Lung (tissue), 16 donors: ENCODE data around the gene P2RX5. TPM values are rescaled to one million over a fixed set of nuclear protein-coding genes. Genes with fewer than 3 reads are reported as not detected.

ENCODE experiments used
- ATAC-seq: fragments of 200-7000 bp; cut with Tn5 transposase; one replicate; pipeline ENCODE4 v1.9.1; 2020; ENCODE audit warnings: moderate number of reproducible peaks; ENCODE audit not compliant: insufficient read depth, low FRiP score
- DNase-seq, 3 donors: peaks; one replicate each; pipeline ENCODE4 v3.0.0-alpha.2; 2013 to 2017
- H3K27ac ChIP-seq, 2 donors: one replicate each; pipeline ENCODE4 v1.5.1; 2013; ENCODE audit warnings: mild to moderate bottlenecking in 2 of 2, moderate library complexity in 2 of 2, control low read depth in 1 of 2, inconsistent platforms in 1 of 2, low read depth in 1 of 2, low read length in 1 of 2
- H3K27me3 ChIP-seq, 3 donors: one replicate each; pipeline ENCODE4 v1.5.1; 2013; ENCODE audit warnings: low read length in 2 of 3; ENCODE audit not compliant: control insufficient read depth in 3 of 3, insufficient read depth in 3 of 3
- H3K36me3 ChIP-seq, 4 donors: one replicate each; pipeline ENCODE4 v1.5.1; 2013; ENCODE audit warnings: low read length in 4 of 4, mild to moderate bottlenecking in 1 of 4, moderate library complexity in 1 of 4; ENCODE audit not compliant: control insufficient read depth in 4 of 4, insufficient read depth in 4 of 4
- H3K4me1 ChIP-seq, 5 donors: one replicate each; pipeline ENCODE4 v1.5.1; 2013; ENCODE audit warnings: low read length in 5 of 5, mild to moderate bottlenecking in 2 of 5, moderate library complexity in 1 of 5; ENCODE audit not compliant: control insufficient read depth in 5 of 5, insufficient read depth in 5 of 5
- H3K4me3 ChIP-seq: one replicate; pipeline ENCODE4 v1.5.1; 2013; ENCODE audit warnings: mild to moderate bottlenecking, control low read depth, moderate library complexity
- H3K9ac ChIP-seq, 2 donors: one replicate each; pipeline ENCODE4 v1.5.1; 2013; ENCODE audit warnings: low read length in 2 of 2, control low read depth in 1 of 2; ENCODE audit not compliant: insufficient read depth in 1 of 2
- H3K9me3 ChIP-seq, 4 donors: one replicate each; pipeline ENCODE4 v1.5.1; 2013; ENCODE audit warnings: low read length in 3 of 4, mild to moderate bottlenecking in 1 of 4, moderate library complexity in 1 of 4; ENCODE audit not compliant: control insufficient read depth in 4 of 4, insufficient read depth in 3 of 4
- CTCF ChIP-seq: IDR thresholded peaks from 2 replicates; pipeline ENCODE4 v1.5.1; 2012; ENCODE audit warnings: mild to moderate bottlenecking; ENCODE audit errors: control extremely low read depth, extremely low read depth
- WGBS, 2 donors: extraction: QIAGEN DNeasy Blood & Tissue Kit; methylation state at CpG; one replicate each; pipeline ENCODE4 v1.1.7; 2013; 5-methylcytosine and 5-hydroxymethylcytosine counted together
- long read RNA-seq, 5 donors: transcript quantifications; one replicate each; lab custom pipeline, GENCODE V29; 2026
- polyA plus RNA-seq, 2 donors: library from polyadenylated mRNA; stranded (reverse); fragments of 200-250 nt; gene quantifications; one replicate each; pipeline ENCODE4 v1.2.1, GENCODE V29; 2013
- total RNA-seq, 2 donors: library from RNA; depleted of rRNA in 1 of 2; stranded (reverse); fragments of >200 nt in 1 of 2; gene quantifications; one replicate each; pipeline ENCODE4 v1.2.1, GENCODE V29; 2014 to 2021
- donor health status: control.
- donor health status: control.
- donor health status: Bipolar disorder and iron deficiency.
- donor health status: healthy.
- donor health status: DM: yes; HTN: yes; CAD: no.

The P2RX5 gene
- 1 to 10 TPM; 2.0 to 4.7 TPM for total RNA-seq
- polyA plus RNA-seq, result 1 to 10 TPM; 1.3 to 4.7 TPM
- long read RNA-seq, donor 1, result 0 reads
- long read RNA-seq, donor 2, result 0 reads
- long read RNA-seq, donor 3, result 0 reads
- long read RNA-seq, donor 4, result 0 reads
- long read RNA-seq, donor 5, result 0 reads

GRCh38 chr17:3695723-3696411 is at the start of gene P2RX5:
Gene P2RX5 (minus strand): TSS chr17:3696155. CDS start chr17:3696005, 150 bp downstream.
- H3K36me3 ChIP-seq, result no peaks in the 10 kb centered on the region
- H3K4me3 ChIP-seq, result peak within 1 kb of the TSS; percentile 11
- H3K9me3 ChIP-seq, result peaks cover 0 to 10% (median 3%) of the 10 kb centered on the region in 4 donors
- peaks cover 3 to 57% (median 36%) of the 10 kb centered on the region in 3 donors for H3K27me3 ChIP-seq
- H3K4me1 ChIP-seq, result peaks cover 0 to 7% (median 0%) of the 10 kb centered on the region in 5 donors
- DNase-seq, result peak; percentile 16 to 28 (median 27)
- ATAC-seq, result peak; percentile 51
- TF ChIP-seq CTCF, result no peak
- no peak within 1 kb of the TSS for H3K9ac ChIP-seq
- WGBS, 2 donors, result 1% methylated on average over 50 to 65 of the region's 65 CpGs
- H3K27ac ChIP-seq, result peak within 1 kb of the TSS in 1 of 2 donors; percentile 84

- Histone ChIP-seq H3K4me1 (no peaks in the 10 kb centered on the region), H3K27ac (no peak overlapping the region), H3K4me3 (no peak overlapping the region), H3K36me3 (no peaks in the 10 kb centered on the region), H3K27me3 (no peaks in the 10 kb centered on the region), H3K9me3 (no peaks in the 10 kb centered on the region), H3K9ac (no peak overlapping the region)
- no peak for DNase-seq
- 84 to 91% methylated on average over 10 of the region's 10 CpGs for WGBS, 2 donors
- ATAC-seq, result no peak
- TF ChIP-seq CTCF, result no peak
Measured at GRCh38 chr17:3745071-3745470, 49.1 kb upstream of the P2RX5 start.

GRCh38 chr17:3744014-3744413 is 48.1 kb upstream of the P2RX5 start:
- WGBS, 2 donors, result 69 to 75% methylated on average over 3 of the region's 3 CpGs
- H3K4me1 ChIP-seq, result no peaks in the 10 kb centered on the region
- no peak overlapping the region for H3K4me3 ChIP-seq
- no peaks in the 10 kb centered on the region for H3K36me3 ChIP-seq
- H3K27me3 ChIP-seq, result no peaks in the 10 kb centered on the region
- H3K27ac ChIP-seq, result no peak overlapping the region
- TF ChIP-seq CTCF, result no peak
- no peak for DNase-seq
- H3K9ac ChIP-seq, result no peak overlapping the region
- H3K9me3 ChIP-seq, result no peaks in the 10 kb centered on the region
- ATAC-seq, result no peak
